NCI-H1436 treated with DMSO at 0.1 percent for 48 hours (cell line): ENCODE data around the gene BPGM.

Source experiments
- DNase-seq: peaks from one replicate; lab custom pipeline; 2025; lab: John Stamatoyannopoulos, UW

Gene BPGM

GRCh38 chr7:134720091-134720935 is 73.7 kb downstream of the BPGM start:
- no peak for DNase-seq

- no peak for DNase-seq
These were observed 74.5 kb downstream of the BPGM start for GRCh38 chr7:134721171-134721570.

- no peak for DNase-seq
These were observed 76.2 kb downstream of the BPGM start for GRCh38 chr7:134722786-134723322.

GRCh38 chr7:134723892-134724291 is 77.2 kb downstream of the BPGM start:
- no peak for DNase-seq

GRCh38 chr7:134724606-134725005 is 78.0 kb downstream of the BPGM start:
- DNase-seq, result no peak

- DNase-seq, result no peak
These were observed 79.9 kb downstream of the BPGM start for GRCh38 chr7:134726581-134726980.

GRCh38 chr7:134727711-134728110 is 81.1 kb downstream of the BPGM start:
- no peak for DNase-seq
